ENCODE measurements around the gene HIC2.
A peak's percentile ranks its signal among the peaks of the same experiment; 100 is the strongest.
"Not testable (repeated sequence)": the region's sequence is repeated elsewhere in the genome, so short reads cannot be mapped to it uniquely, and the experiment has no call there.

HIC2 gene

DNA sequence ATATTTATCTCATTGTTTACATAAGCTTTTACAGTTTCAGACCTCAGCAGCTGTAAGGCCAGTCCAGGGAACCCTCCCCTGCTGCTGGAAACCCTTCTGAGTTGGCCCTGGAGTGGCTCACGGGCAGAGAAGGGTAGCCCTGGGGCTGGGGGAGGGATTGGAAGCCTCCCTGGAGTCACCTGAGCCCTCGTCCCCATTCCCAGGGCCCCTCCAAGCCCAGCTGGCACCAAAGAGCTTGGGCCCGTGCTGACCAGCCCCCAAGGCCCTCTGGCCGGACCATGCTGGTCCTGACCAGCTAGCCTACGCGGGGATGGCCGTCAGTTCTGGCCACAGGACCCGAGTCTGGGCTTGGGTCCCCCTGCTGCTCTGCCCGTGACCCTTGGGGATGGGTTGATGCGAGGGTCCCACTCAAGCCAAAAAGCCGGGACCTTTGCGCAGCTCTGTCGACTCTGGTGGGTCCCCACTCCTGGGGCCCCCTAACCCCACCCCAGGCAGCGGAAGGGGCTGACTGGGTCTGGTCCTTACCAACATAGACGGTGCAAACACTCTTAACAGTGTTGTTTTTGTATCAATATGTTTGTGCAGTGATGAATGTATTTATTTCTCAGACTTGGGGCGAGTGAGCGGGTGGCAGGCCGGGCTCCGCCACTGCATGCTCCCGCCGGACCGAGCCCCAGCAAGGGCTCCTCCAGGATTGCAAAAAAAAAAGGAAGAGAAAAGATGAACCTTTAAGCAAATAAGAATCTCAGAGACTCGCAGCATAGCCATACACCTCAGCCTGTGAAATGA lies 32.6 kb downstream of the HIC2 start:
- no peak for DNase-seq (ENCODE audit: low spot score)

DNA sequence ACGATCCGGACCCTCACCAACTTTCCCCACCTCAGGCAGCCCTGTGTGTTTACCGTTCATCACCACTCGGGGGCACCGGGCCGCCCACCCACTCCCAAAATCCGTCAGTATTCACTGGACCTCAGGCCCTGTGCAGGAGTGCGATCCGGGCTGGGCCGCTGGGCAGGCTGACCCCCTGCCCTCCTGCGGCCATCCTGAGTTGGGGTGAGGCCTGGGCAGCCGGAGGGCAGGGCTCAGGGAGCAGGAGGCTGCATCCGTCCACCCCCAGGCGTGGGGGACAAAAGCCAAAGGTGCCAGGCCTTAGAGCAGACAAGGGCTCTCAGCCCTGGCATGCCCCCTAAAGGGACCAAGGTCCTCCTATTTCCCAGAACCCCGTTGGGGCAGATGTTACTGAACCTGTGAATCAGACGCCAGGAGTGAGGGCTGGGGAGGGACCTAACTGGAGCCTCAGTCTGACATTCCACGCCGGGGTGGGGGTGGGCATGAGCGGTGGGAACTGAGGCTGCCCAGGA lies 33.2 kb downstream of the HIC2 start:
- DNase-seq (ENCODE audit: low spot score) = no peak

DNA sequence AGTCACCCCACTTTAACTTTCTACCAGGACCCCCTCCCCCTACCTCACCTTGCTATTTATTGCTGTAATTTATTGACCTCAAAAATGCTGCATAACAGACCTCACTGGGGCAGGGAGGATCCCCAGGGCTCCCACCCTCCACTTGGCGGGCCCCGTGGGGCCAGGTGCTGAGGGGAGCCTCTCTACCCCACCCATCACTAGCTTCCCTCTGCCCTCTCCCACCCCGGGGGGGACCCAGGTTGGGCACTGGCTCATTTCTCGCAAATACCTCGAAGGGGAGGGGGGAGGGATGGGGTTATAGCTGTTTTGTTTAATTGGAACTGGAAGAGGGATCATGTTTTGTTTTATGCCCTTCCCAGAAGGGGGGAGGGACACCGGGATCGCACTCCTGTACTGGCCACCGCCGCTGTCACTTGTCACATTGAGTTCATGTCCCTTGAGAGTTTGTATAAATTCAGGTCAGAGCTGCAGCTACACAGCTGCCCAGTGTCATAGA lies 33.7 kb downstream of the HIC2 start:
- DNase-seq (ENCODE audit: low spot score) = no peak

DNA sequence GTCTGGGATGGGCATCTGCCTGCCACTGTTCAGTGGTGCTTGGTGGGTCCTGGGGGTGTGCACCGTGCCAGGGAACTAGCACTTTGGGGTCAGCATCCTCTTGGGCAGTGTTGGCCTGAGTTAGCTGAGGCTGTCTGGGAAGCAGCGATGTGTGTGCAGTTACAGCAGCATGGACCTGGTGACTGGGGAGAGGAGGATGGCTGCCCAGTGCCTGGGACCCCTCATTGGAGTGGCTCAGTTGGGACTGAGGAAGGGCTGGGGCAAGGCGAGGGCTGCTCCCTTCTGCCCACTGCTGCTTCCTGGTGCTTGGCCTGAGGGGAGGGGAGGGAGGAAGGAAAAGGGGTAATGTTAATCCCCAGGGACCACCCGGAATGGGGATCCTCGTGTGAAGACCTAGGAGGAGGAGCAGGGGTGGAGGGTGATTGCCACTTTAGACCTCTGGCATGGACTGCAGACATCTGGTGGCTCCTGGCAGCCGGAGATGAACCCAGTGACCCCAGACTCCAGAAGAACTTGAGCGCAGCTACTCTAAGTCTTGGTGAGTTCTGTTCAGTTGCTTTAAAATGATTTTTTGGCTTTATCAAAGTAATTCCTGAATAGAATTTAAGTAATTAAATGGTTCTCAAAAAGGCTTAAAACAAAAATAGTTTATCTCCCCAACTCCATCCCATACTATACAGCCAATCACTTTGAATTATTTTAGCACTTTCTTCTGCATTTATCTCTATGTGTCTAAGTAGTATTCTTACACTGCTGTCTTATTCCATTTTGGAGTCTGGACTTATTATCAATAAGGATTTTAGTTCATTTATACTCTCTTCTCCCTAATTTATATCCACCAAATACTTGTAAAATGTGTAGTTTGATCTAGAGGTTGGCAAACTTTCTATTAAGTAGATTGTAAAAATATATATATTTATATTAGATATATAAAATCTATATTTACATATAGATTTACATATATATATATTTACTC lies 34.7 kb downstream of the HIC2 start:
- DNase-seq (ENCODE audit: low spot score) = no peak

DNA sequence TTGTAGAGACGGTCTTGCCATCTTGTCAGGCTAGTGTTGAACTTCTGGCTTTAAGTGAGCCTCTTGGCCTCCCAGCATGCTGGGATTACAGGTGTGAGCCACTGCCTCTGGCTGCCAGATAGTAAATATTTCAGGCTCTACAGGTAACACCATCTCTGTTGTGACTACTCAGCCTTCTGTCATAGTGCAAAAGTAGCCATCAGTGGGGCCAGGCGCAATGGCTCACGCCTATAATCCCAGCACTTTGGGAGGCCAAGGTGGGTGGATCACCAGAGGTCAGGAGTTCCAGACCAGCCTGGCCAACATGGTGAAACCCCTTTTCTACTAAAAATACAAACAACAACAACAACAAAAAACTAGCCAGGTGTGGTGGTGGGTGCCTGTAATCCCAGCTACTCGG lies 35.5 kb downstream of the HIC2 start:
- not testable (repeated sequence) for DNase-seq (ENCODE audit: low spot score)

DNA sequence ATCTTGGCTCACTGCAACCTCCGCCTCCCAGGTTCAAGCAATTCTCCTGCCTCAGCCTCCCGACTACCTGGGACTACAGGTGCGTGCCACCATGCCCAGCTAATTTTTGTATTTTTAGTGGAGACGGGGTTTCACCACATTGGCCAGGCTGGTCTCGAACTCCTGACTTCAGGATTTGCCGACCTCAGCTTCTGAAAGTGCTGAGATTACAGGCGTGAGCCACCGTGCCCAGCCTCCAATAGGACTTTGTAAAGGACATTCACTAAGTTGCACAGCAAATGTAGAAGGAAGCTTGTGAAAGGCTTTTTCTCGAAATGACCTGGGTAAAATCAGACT lies 37.8 kb downstream of the HIC2 start:
- DNase-seq (ENCODE audit: low spot score) = not testable (repeated sequence)

DNA sequence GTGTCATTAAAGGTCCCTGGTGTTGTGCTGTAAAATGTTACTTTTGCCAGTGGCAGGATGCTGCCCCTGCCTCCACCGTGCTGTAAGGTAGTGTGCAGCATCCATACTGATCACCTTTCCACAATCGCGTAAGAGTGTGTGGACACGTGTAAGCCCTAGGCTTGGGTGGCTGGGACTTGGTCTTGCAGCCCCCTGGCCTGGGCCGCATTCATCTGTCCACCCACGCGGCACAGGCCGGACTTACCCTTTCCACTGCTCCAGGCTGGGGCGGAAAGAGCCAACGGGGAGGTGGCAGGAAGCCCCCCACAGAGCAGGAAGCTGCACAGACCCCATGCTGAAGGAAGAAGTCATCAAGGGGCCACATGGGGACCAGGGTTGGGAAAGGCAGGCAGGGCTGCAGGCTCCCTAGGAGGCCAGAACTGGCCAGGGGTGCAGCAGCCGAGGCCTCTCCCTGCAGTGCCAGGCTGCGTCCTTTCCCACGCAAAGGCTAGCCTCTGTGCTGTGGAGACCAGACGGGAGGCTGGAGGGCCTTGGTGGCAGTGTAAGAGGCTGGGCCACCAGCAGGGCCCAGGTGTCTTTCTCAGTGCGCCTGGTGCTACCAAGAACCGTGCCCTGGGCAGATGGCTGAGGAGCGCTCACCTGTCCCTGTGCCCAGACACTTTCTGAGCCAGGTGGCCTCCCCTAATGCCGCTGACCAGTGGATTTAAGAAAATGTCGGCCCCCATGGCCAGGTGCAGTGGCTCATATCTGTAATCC lies 38.3 kb downstream of the HIC2 start:
- DNase-seq (ENCODE audit: low spot score) = peak; percentile 70

DNA sequence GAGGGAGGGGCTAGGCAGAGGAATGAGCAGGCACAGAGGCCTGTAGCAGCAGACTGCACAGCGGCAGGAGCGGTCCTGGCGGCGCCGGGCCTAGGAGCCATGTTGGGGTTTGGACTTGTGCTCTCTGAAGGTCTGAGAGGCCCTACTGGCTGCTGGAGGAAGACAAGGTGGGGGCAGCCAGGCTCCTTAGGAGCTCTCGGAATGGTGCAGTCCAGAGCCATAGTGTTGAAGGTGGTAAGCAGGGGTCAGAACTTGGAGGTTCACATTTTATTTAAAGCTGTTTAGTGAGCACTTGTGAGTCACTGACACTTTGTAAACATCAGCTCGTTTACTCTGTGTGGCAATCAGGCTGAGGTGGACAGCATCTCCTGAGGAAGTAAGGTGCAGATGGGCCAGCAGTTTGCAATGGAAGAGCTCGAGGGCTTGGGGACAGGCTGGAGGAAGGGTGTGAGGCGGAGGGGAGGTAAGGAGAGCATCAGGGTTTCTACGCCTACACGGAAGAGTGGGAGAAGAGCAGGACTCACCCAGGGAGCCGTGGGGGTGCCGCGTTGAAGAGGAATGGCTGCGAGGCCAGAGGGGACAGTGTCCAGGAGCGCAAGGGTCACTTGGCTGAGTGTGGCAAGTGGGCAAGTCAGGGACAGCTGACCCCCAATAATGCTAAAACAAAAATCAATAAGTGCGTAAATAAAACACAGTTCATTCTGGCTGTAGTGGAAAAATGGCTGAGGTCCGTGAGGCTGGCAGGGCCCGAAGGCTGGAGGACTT lies 40.0 kb downstream of the HIC2 start:
- DNase-seq (ENCODE audit: low spot score) = no peak

DNA sequence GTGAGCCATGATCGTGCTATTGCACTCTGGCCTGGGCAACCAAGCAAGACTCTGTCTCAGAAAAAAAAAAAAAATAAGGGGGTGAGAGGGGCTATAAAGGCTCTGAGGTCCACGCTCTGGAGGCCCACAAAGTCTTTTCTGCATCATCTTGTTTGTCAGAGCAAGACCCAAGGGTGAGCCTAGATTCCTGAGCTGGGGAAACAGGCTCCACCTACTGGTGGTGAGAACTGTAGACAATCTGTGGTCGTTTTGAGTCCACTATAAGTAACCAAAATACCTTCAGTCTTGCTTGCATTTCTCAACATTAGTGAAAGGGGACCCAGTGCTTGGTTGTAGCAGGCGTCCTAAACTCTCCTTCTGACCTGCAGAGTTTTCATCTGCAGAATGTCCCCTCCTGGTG lies 45.5 kb downstream of the HIC2 start:
- DNase-seq (ENCODE audit: low spot score) = not testable (repeated sequence)

DNA sequence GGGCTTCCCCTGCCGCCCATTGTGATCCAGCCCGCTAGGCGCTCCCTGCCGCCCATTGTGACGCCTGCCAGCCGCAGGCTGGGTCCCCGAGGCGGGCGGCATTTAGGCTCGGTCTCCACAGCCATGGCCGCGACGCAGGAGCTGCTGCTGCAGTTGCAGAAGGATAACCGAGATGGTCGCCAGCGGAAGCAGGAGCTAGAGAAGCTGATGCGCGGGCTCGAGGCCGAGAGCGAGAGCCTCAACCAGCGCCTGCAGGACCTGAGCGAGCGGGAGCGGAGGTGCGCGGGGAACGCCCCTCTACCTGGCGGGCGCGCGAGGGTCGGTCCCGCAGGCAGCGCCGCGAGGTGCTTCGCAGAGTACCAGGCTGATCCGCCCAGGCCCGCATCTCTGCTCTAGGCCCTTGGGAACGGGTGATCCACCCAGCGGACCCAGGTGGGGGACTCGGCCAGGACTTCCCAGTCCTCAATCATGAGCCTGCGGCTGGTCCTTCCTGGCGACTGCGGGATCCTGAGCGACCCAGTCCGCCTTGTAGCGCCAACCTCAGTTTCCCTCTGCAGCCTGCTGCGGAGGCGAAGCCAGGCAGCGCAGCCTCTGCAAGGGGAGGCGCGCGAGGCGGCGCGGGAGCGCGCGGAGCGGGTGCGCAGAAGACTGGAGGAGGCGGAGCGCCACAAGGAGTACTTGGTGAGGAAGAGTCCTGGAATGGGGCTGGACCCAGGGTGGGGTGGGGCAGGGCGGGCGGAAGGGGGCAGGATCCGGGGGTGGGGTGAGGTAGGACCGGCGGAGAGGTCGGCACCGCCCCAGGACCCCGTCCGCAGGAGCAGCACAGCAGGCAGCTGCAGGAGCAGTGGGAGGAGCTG lies 50.4 kb downstream of the HIC2 start, which contains the start of gene TMEM191C:
Gene TMEM191C, plus strand, starts transcription at position 51 of the 857 bp plus-strand sequence. Its CDS starts 73 bp downstream, at position 124.
- DNase-seq (ENCODE audit: low spot score) = not testable (repeated sequence)

DNA sequence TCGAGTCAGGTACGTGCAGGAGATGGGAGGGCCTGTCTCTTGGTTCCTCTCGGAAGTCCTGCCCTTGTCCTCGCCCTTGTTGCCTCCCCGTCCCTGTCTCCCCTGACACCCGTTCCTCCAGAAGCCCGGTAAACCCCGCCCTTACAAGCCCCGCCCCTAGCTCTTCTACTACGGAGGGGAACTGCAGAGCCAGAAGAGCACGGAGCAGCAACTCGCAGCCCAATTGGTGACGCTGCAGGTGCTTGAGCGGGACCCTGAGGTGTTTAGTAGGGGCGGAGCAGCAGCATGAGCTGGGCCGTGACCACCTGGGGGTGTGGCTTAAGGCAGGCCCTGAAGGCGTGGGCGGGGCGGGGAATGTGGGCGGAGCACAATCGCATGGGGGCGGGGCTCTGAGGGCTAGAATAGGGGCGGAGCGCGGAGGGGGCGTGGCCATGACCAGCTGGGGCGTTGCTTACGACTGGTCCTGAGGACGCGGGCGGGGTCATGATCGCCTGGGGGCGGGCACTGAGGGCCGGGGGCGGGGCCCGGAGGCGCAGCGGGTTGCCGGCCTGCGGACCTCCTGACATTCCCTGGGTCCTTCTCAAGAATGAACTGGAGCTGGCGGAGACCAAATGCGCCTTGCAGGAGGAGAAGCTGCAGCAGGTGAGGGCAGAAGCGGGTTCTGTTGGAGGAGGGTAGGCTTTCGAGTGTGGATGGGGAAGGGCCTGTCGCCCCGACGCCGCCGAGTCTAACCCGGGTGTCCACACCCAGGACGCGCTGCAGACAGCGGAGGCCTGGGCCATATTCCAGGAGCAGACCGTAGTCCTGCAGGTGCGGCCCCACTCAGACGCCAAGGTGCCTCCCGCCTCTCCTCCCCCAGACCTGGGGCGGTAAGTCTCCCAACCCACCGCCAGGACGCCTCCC lies 51.3 kb downstream of the HIC2 start:
- peak; percentile 86 for DNase-seq (ENCODE audit: low spot score)

DNA sequence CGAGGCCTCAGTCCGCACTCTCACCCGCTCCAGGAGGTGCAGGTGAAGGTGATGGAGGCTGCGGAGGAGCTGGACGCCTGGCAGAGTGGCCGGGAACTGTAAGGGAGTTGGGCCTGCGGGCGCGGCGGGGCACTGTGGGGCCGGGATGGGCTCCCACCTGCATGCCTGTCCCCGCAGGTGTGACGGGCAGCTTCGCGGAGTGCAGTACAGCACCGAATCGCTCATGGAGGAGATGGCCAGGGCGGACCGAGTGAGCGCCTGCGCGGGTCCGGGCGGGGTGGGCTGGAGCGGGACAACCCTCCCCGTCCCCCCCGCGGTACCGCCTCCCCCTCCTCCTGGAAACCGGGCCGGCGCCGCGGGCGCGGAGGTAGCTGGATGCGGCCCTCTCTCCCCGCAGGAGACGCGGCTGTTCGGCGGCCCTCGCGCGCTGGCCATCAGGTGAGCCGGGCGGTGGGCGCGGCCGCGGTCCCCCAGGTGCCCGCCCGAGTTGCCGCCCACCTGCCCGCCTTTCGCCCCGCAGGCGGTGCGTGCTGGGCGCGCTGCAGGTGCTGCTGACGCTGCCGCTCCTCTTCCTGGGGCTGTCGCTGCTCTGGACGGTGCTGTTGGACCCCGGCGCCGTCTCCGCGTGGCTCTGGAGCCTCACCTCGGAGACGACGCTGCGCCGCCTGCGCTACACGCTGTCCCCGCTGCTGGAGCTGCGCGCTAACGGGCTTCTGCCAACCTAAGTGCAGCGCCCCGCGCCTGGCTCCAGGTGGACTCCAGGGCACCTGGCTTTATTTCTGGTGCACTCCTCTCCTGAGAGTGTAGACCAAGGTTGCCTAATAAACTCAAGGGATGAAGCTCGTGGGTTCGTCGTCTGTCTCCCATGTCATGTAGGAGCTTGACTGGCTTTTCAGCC lies 52.2 kb downstream of the HIC2 start:
- not testable (repeated sequence) for DNase-seq (ENCODE audit: low spot score)

DNA sequence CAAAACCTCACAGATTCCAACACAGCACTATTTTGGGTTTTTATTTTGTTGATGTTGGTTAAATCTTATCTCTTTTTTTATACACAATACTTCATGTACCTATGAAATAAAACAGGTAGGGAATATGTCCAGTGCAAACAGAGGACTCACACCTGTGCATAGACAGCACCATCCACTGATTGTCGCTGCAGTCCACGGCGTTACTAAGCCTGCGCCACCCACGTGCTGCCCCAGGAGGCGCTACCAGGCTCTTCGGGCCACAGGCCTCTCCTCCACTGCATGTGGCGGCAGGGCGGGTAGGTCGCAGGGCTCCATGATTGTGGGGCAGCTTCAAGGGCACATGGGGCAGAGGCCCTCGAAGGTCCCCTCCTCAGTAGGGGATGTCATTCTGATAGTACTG lies 55.8 kb downstream of the HIC2 start:
- DNase-seq (ENCODE audit: low spot score) = not testable (repeated sequence)

DNA sequence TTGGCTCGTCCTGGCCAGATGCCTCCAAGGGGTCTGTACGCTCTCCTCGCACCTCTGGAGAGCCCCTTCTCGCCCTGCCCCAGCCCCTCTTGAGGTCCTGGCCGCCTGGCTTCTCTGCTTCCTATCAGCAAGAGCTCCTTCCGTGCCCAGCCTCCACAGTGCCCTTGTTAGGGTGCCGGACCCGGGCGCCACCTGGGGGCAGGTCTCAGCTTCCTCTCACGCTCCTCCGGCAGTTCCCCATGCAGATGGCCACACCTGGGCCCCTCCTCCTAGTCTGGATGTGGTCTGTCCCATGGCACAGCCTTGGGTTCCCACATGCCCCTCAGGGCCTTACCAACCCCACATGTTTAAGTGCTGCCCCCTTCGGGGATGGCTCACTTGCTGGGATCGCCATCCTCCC lies 56.5 kb downstream of the HIC2 start:
- DNase-seq (ENCODE audit: low spot score) = not testable (repeated sequence)

DNA sequence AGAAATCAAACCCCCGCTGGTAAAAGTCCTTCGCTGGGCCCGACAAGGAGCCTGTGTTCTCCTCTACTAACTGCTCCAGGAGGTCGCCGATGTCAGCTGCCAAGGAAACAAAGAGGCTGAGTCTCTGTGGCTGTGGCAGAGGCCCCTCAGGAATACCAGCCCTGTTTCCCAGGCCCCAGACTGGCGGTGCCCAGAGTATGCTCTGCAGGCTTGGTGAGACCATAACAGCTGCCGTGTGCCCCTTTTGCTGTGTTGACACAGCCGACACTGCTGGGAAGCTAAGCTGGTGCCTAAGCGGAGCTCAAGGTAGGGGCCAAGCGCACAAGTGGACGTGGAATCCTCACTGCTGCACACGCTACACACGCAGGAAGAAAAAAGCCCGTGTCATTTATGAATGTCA lies 66.9 kb downstream of the HIC2 start:
- DNase-seq (ENCODE audit: low spot score) = not testable (repeated sequence)

DNA sequence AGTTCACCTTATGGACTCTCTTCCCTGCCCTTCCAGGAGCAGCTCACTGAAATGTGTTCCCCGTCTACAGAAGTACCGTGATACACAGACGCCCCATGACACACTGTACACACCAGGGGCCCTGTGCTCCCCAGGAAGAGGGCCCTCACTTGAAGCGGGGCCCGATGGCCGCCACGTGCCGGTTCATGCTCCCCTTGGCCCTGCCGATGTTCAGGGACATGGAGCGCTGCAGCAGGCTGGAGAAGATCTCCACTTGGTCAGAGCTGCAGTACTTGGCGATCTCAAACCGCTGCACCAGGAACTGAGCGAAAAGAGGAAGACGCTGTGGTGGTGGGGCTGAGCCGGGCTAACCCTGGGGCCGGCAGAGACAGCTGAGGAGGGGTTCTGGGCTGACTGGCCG lies 70.6 kb downstream of the HIC2 start:
- not testable (repeated sequence) for DNase-seq (ENCODE audit: low spot score)

DNA sequence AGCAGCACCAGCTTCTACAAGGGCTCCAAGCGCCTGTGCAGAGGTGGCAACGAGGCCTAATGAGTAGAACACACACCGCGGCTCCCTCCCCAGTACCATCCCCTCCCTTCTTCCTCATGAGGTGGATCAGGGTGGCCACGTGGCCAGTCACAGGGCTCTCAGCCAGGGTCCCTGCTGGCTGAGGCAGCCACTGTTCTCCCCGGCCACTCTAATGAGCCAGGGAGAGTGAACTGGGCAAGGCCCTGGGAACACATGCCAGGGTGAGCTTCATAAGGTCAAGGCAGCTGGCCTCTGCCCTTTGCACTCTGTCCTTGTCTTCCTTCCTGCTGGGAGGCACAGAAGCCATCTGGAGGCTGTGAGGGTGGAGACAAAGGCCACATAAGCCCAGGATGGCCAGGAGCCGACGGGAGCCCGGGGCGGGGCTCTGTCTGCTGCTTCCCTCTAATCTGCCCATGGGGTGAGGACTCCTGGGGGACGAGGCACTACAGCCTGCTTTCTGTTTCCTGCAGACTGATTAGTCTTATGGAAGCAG lies 72.0 kb downstream of the HIC2 start:
- DNase-seq (ENCODE audit: low spot score) = not testable (repeated sequence)

DNA sequence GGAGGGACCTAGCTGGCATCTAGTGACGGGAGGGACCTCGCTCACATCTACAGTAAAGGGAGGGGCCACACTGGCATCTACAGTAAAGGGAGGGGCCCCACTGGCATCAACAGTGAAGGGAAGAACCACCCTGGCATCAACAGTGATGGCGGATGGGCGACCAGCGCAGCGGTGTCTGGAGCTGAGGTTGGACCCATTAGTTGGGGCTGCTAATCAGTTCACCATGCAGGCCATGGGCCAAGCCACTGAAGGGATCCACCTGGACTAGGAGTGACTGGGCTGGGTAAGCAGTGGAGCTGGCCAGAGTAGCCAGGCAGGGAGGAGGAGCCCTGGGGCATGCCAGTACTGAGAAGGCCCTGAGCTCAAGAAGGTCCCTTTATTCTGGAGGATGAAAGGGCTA lies 73.4 kb downstream of the HIC2 start:
- DNase-seq (ENCODE audit: low spot score) = not testable (repeated sequence)

All from cerebellar cortex (tissue), 1 donor.